NCI-H146 treated with DMSO at 0.1 percent for 48 hours (cell line): ENCODE data around the gene IFT22.
"Not testable (repeated sequence)": the region's sequence is repeated elsewhere in the genome, so short reads cannot be mapped to it uniquely, and the experiment has no call there.

Experiments used
- DNase-seq: peaks from one replicate; lab custom pipeline; 2025; ENCODE audit not compliant: unreplicated experiment; lab: John Stamatoyannopoulos, UW

Gene IFT22

GRCh38 chr7:101278461-101279292 is 42.9 kb downstream of the IFT22 start:
- DNase-seq: no peak

DNA sequence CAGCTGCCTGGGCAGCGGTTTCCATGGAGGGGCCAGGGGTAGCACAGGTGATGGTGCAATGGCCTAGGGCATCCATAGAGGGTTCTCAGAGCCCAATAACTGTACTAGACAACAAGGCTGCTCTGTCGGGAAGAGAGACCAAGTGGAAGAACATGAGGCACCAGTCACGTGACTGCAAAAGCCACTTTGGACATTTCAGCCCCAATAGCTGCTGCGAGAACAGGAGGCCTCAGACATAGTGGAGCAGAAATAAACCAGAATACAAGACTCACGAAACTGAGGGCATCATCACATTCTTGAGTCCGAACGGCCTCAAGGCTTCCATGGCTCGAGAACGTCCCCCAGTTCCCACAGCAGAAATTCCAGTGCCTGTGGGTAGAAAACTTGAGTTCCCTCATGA is 44.5 kb downstream of the IFT22 start:
- no peak for DNase-seq

DNA sequence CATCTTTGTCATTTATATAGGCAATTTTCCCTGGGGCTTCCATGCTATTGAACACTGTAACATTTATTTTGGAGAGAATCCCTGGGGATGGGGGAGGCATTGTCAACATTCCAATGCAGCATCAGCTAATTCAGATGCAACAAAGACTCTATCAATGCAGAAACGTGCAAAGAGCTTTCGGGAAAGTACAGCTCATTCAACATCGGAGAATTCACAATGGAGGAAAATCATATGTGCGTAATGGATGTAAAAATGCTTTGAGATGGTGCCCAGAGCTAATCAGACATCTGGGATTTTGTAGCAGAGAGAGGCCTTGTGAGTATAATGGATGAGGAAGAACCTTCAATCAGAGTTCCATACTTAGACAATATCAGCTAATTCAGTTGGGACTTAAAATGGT is 48.4 kb downstream of the IFT22 start:
- DNase-seq: no peak

- no peak for DNase-seq
These were observed 50.6 kb downstream of the IFT22 start for GRCh38 chr7:101271021-101271420.

DNA sequence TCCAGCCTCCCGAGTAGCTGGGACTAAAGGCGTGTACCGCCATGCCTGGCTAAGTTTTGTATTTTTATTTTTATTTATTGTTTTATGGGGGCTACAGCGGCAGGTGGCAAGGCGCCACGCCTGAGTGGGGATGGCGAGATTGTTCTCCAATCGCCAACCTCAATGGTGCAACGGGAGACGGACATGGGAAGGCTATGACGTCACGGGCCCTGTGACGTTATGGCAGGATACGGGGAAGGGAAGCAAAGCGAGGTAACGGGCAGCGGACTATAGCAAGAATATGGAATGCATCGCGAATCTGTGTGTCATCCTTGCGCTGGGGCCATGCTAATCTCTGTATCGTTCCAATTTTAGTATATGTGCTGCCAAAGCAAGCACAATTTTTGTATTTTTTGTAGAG is 51.9 kb downstream of the IFT22 start:
- DNase-seq: no peak

DNA sequence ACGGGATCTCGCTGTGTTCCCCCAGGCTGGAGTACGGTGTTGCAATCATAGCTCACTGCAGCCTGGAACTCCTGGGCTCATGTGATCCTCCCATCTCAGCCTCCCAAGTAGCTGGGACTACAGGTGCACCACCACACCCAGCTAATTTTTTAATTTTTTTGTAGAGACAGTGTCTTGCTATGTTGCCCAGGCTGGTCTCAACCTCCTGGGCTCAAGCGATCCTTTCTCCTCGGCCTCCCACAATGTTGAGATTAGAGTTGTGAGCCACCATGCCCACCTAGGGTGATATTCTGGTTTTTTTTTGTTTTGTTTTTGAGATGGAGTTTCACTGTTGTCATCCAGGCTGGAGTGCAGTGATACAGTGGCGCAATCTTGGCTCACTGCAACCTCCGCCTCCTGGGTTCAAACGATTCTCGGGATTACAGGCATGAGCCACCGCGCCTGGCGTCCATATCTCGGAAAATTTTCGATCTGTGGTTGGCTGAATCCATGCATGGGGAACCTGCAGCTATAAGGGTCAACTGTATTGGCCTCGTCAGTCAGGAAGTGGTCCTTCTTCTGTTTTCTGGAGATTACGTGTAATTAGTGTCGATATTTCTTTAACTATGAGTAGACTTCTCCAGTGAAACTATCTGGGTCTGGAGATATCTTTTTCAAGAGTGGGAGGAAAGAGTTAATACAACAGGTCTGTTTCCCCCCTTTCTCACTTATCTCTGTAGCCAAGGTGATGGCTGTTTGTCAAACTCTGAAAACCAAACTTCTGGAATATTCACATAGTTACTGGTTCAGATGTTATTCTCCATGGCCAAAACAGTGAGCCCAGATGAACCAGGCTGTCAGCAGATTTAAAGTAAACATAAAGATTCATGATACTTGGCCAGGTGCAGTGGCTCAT is 55.7 kb downstream of the IFT22 start:
- no peak for DNase-seq

DNA sequence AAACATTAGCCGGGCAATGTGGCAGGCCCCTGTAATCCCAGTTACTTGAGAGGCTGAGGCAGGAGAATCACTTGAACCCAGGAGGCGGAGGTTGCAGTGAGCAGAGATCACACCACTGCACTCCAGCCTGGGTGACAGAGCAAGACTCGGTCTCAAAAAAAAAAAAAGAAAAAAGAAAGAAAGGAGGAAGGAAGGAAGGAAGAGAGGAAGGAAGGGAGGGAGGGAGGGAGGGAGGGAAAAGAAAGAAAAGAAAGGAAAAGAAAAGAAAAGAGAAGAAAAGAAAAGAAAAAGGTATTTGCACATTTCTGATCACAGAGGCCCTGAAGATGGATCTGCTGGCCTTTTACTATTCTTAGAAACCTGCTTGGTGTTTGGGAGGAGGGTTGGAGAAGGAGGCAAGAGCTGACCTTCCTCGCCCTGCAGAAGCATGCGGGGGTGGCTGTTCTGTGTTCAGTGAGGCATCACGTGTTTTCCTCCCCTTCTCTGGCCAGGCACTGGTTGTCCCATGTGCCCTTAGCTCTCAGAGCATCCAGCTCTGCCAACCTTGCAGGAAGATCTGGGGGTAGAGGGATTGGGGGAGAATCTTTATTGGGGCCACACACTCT is 57.4 kb downstream of the IFT22 start:
- DNase-seq: not testable (repeated sequence)
